HG03558 (cell line): ENCODE measurements around the gene SPINT1.
A peak's percentile ranks its signal among the peaks of the same experiment; 100 is the strongest.

ENCODE experiments used
- ATAC-seq: cut with Tn5 transposase; IDR thresholded peaks from one replicate; pipeline ENCODE4 v1.9.1; 2021; ENCODE audit warnings: moderate number of reproducible peaks; ENCODE audit not compliant: unreplicated experiment; ENCODE audit errors: extremely low read depth

The SPINT1 gene, protein sequence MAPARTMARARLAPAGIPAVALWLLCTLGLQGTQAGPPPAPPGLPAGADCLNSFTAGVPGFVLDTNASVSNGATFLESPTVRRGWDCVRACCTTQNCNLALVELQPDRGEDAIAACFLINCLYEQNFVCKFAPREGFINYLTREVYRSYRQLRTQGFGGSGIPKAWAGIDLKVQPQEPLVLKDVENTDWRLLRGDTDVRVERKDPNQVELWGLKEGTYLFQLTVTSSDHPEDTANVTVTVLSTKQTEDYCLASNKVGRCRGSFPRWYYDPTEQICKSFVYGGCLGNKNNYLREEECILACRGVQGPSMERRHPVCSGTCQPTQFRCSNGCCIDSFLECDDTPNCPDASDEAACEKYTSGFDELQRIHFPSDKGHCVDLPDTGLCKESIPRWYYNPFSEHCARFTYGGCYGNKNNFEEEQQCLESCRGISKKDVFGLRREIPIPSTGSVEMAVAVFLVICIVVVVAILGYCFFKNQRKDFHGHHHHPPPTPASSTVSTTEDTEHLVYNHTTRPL

GRCh38 chr15:40843885-40844695 is at the start of gene SPINT1:
SPINT1 (plus strand) TSS chr15:40844048; CDS start chr15:40844555, 507 bp downstream.
- ATAC-seq = no peak

GRCh38 chr15:40796041-40796440 is 47.8 kb upstream of the SPINT1 start:
- ATAC-seq = no peak

DNA sequence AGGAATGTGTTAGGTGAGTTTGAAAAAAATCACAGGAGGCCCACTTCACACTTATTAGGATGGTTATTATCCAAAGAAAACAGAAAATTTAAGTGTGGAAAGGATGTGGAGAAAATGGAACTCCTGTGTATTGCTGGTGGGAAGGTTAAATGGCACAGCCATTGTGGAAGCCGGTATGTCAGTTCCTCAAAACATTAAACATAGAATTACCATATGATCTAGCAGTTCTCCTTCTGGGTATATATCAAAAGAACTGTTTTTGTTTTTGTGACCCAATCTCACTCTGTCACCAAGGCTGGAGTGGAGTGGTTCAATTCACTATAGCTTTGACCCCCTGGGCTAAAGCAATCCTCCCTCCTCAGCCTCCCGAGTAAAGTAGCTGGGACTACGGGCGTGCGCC is 47.3 kb upstream of the SPINT1 start:
- ATAC-seq = no peak

GRCh38 chr15:40799523-40799922 is 44.3 kb upstream of the SPINT1 start:
- no peak for ATAC-seq

DNA sequence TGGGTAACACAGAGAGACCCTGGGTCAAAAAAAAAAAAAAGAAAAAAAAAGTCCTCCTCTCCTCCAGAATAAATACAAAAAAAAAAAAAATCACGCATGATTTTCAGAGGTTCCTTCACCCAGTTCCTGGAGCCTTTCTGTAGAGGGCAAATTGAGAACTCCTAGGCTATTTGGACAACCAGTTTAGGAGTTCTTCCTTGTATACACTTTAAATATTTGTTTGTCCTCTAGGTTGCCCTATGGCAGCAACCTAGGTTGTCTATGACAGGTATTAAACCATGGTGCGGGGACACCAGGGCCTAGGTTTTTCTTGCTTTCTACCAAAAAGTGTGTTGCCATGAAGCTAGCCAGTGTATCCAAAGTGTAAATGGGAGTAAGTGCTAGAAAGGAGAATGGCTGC is 40.8 kb upstream of the SPINT1 start:
- no peak for ATAC-seq

GRCh38 chr15:40803688-40804087 is 40.2 kb upstream of the SPINT1 start:
- ATAC-seq = no peak

DNA sequence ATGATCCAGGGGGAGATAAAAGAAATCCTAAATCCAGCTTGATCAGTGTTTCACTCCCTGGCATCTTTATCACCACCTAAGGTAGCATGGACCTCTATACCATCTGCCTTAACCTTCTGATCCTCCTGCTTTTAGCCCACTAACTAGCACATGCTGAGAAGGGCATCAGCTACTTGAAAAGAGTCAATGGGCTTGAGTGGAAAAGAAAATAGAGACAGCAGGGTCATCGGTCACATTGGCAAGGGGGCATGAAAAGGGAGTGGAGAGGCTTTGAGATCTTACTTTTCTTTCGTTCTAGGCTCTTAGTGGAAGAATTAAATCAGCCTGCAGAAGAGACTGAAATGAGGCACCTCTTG is 37.2 kb upstream of the SPINT1 start:
- ATAC-seq = no peak

GRCh38 chr15:40807028-40807887 is 36.6 kb upstream of the SPINT1 start, which contains the start of the genes DNAJC17 and ZFYVE19:
DNAJC17 (minus strand) TSS chr15:40807473; CDS start chr15:40807446, 27 bp downstream.
ZFYVE19 (plus strand) TSS chr15:40807089; CDS start chr15:40807590, 501 bp downstream.
- peak; percentile 85 for ATAC-seq

DNA sequence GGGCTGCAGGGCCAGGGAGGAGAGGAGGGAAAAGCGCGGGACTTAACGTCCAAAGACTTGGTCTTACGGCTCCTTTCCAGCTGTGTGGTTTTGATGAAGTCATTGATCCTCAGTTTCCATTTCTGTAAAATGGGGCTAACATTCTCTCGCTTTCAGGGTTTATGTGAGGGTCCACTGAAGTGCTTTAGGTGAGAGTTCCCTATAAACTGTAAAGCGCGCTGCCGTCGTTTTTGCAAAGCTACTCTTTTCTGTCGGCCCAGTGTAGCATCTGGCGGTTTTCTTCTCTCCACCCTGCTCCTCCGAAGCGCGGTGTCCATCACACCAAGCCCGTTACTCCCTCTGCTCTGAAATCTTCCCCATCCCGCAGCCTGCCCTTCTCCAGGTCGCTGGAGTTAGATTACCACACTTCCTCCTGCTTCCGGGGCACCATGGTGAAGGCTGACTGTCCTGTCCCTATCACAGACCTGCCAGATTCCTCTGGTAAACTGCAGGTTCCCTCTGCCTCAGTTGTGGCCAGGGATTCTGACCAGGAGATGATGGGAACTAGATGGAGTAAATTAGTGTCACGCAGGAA is 35.9 kb upstream of the SPINT1 start:
- no peak for ATAC-seq

GRCh38 chr15:40808861-40809450 is 34.9 kb upstream of the SPINT1 start:
- no peak for ATAC-seq

GRCh38 chr15:40812721-40813425 is 31.0 kb upstream of the SPINT1 start:
- no peak for ATAC-seq

- ATAC-seq = no peak
Observed at GRCh38 chr15:40815042-40815698, 28.7 kb upstream of the SPINT1 start.

- no peak for ATAC-seq
Observed at GRCh38 chr15:40819048-40819447, 24.8 kb upstream of the SPINT1 start.

DNA sequence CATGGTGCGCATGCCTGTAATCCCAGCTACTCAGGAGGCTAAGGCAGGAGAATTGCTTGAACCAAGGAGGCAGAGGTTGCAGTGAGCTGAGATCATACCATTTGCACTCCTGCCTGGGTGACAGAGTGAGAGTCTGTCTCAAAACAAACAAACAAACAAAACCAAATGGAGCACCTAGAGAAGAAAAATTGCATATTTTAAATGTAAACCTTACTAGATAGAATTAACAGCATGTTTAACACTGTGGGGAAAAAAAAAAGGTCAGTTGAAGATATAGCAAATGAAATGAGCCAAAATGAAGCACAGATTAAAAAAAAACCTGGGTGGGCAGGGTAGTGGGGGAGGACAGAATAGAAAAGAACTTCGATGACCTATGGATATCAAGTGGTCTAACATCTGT is 22.7 kb upstream of the SPINT1 start:
- no peak for ATAC-seq

- no peak for ATAC-seq
Observed at GRCh38 chr15:40823572-40824343, 20.1 kb upstream of the SPINT1 start.

DNA sequence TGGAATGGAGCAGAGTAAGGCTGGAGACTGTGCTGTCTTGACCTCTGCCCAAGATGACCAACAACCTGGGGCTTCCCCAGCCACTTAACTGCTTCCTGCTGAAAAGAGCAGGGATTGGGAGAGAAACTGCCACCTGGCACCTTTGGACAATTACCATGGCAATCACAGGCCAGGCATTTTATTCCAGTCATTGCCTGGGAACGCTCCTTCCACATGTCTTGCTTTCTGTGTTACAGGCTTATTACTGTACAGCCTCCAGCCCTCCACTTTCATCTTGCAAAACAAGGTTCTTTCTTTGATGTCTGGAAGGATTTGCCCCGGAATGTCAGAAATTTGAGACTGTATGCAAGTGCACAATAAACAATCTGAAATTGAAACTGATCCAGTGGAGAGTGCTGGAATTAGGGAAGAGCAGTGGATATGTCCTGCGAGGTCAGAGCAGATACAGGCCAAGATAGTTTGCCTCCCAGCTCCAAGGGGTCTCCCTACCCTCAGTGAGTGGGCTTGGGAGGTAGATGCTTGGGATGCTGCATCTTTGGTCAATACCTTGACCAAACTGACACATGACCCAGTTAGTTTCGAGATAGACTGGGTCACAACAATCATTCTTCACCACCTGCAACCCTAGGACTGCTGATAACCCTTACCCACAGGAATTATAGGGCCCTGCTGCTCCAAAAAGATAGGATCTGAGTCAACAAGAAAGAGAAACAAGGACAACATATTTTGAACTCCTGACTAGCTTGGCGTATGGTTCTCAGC is 18.0 kb upstream of the SPINT1 start:
- no peak for ATAC-seq
